Astrocyte of the hippocampus (primary cell): Measurements from ENCODE around the gene EDN1.

Experiments
- DNase-seq: peaks from one replicate; pipeline ENCODE4 v3.0.0; 2011; ENCODE audit warnings: low read depth, low spot score

Gene EDN1

GRCh38 chr6:12289933-12290820, at the start of gene EDN1:
Gene EDN1 (plus strand): TSS chr6:12290361. CDS start chr6:12290630, 269 bp downstream.
- peak; percentile 95 for DNase-seq

DNA sequence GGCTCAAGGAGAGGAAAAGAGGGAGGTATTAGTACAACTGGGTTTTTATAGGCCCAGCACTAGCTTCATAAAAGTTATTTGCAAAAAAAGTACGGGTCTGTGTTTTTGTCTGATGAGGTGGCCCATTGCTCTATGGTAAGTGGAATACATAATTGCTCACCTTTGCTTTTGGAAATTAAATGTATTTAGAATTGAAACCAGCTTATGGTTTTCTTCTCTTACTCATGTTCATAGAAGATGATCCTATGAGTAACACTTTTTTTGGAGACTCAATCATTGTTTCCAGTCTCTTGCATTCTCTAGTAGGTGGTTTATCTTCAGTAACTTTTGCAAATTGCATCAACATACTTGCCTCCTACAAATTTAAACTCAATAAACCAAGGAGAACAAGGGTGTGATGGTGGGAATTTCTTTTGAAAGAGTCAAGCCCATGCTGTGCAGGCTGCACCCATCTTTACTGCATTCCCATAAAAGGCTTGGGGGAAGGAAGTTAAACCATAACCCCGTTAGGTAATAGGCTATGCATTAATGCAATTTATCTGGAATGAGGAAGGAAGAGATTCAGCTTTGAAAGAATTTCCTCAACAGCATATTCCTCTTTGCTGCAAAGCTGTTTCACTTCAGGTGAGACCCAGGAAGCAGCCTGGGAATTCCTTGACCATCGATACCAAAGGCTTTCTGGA, 48.5 kb upstream of the EDN1 start:
- DNase-seq, result no peak

- DNase-seq, result no peak
These were observed 47.0 kb upstream of the EDN1 start for GRCh38 chr6:12243169-12243568.

- DNase-seq, result no peak
These were observed 44.8 kb upstream of the EDN1 start for GRCh38 chr6:12245360-12245759.

DNA sequence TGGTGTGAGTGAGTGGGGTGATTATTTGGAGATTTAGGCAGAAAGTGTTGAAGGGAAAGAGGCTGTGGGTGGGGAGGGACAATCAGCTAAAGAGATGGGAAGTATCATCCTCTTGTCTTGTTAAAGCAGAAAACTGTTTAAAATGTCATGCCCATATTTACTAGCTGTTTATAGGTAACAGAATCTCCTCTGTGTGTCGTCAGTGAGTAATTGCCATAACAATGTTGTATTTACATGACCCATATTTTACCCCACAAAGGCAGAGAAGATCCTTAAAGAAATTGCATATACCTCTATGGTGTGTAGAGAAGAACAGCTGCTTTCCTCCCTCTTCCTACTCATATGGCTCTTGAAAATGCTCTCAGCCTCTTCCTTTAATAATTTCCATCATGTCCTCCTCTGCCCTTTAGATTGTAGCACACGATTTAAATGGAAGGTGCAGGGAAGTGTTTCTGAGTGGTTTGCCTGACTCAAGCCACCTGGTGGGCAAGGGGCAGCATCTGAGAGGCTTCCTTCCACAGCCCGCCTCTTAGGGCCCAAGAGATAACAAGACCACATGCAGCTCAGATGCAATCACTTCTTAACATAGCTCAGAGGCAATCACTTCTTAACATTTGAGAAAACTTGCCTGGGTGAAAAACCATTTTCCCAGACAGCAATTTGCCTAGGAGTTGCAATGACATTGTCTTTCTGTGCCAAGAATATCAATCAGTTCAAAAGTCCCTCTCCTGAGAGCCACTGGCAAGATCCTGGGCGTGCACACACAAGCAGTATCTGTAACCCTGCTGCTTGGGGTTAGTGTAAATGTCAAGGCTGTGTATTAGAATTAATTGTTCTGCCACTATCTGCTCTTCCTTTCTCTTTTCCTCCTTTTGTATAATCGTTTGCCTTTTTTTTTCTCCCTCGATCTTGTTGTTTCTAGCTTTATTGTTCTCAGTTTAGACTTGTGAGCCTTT, 44.1 kb upstream of the EDN1 start:
- DNase-seq, result no peak

DNA sequence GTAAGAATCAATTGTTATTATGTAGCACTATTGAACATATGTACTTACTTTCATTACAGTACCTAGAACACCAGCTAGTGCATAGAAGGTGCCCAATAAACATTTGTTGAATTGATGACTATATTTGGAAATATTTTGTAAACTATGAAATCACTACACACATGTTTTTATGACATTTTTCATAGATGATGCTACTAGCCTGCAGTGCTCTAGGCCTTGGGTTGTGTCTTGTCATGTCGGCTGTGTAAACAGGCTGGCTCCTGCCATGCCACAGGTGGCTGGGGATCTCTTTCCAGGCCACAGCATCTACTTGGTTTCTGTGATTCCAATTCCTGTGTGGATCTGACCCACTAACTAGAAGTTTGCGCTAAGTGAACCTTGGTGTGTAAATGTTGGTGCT, 43.3 kb upstream of the EDN1 start:
- DNase-seq, result no peak

DNA sequence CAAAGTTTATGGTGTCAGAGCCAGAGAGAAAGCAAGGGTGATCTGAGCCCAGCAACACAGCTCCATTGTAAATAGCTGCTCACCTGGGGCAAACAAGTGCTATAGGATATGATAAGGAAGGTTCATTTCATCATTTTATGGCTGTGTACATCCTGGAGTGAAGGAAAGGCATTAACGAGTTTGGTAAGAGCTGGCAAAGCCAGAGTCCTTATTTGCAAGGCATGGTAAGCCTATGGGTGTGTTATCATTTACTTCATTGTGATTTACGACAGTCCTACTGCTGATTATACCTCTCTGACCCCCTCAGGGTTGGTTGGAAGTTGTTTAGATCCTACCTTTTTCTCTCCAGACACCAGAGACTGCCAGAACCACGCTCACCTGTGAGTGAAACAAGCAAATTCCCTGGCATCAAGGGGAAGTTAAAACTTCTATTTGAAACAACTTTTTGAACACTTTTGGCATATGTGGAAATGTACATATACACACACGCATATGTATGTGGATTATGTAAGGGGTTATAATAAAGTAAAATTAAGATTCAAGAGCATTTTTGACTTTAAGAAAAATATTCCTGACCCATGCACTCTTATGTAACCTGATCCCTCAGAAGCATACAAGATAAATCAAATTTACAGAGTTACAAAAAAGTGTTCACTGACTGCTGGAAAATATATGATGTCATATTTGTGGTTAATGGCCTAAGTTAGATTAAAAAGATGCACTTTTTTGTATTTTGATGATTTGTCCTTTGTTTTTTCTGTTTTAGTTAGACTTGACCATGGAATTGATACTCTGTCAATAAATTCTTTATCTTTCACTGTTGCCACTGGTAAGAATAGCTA, 40.4 kb upstream of the EDN1 start:
- no peak for DNase-seq

GRCh38 chr6:12250383-12250770, 39.8 kb upstream of the EDN1 start:
- no peak for DNase-seq

GRCh38 chr6:12254210-12254609, 36.0 kb upstream of the EDN1 start:
- no peak for DNase-seq

DNA sequence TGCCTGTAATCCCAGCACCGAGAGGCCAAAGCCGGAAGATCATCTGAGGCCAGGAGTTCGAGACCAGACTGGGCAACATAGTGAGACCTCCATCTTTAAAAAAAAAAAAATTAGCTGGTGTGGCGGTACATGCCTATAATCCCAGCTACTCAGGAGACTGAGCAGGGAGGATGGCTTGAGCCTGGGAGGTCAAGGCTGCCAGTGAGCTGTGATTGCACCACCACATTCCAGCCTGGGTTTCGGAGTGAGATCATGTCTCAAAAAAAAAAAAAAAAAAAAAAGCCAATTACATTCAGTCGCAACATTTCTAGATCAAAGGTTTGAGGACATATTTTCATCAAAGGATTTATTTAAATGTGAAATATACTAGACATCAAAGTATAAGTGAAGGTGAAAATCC, 32.0 kb upstream of the EDN1 start:
- no peak for DNase-seq

DNA sequence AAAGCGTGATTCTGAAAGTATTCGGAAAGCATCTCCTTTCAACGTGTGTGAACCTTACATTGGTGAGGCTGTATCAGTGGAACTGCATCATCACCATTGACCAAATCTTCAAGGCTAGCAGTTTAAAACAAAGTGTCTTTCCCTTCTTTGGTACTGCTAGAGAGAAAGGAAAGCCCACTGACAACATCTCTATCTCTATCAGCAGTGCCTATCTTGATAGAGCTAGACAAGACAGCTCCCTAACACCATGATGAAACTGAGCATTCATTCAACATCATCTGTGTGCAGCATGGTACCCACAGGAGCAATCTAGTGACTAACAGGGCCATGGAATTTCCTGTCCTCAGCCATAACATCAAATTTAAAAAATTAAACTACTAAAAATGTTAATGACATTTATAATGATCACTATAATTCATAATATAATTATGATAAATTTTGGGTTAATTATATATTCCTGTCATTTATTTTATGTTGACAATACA, 31.5 kb upstream of the EDN1 start:
- no peak for DNase-seq

GRCh38 chr6:12260458-12261093, 29.6 kb upstream of the EDN1 start:
- no peak for DNase-seq

- DNase-seq, result no peak
These were observed 28.7 kb upstream of the EDN1 start for GRCh38 chr6:12261502-12261901.

DNA sequence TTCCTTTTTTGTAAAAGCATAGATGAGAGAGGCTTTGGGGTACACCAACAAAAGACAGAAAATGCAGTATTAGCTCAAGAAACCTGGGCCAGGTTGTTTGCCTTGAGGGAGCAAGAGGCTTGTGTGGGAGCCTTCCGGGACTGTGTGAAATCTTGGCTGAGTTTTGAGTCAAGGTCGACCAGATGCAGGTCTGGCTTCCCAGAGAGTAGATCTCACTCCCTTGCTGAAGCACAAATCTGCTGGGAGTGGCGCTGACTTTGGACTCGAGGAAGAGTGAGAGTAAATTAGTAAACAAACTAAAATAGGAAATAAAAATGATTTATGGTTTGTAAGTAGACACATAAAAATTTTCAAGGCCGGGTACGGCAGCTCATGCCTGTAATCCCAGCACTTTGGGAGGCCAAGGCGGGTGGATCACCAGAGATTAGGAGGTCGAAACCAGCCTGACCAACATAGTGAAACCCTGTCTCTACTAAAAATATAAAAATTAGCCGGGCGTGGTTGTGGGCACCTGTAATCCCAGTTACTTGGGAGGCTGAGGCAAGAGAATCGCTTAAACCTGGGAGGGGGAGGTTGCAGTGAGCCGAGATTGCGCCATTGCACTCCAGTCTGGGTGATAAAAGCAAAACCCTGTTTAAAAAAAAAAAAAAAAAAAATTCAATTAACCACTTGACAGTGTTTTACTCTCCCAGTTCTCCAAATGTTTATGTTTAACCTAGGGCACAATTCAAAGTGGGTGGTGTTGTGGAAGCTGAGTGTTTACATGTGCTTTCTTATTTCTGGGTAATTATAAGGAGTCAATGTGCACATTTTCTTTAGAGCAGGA, 27.7 kb upstream of the EDN1 start:
- DNase-seq, result no peak

- DNase-seq, result no peak
These were observed 26.8 kb upstream of the EDN1 start for GRCh38 chr6:12263403-12263802.

- DNase-seq, result no peak
These were observed 25.5 kb upstream of the EDN1 start for GRCh38 chr6:12264671-12265070.

- no peak for DNase-seq
These were observed 24.9 kb upstream of the EDN1 start for GRCh38 chr6:12265296-12265695.

GRCh38 chr6:12265791-12266190, 24.4 kb upstream of the EDN1 start:
- peak; percentile 10 for DNase-seq

DNA sequence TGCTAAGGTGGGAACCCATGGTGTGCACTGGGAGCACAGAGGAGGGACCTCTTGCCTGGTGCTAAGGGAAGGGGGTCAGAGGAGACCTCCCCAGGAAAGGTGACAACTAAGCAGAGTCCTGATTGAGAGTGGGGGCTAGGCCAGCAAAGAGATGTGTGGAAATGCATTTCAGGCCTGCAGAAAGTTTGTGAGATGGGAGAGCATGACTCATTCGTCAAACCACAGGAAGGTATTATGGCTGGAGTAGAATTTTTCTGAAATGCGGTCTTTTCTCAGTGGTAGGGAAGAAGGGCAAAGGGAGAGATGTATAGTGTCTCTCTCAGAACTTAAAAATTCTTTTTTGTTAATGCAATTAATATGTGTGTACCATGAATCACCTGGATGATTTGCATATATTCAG, 23.6 kb upstream of the EDN1 start:
- peak; percentile 81 for DNase-seq
